NCI-H2171 (cell line): ENCODE measurements around the gene GPR27.

ENCODE experiments used
- DNase-seq: peaks from one replicate; lab custom pipeline; 2025; lab: John Stamatoyannopoulos, UW

GPR27 gene

GRCh38 chr3:71753701-71754609 lies at the start of gene GPR27:
TSS of gene GPR27 (plus strand) at chr3:71753855. CDS start at chr3:71754050, 195 bp downstream.
- no peak for DNase-seq

- no peak for DNase-seq
Observed at GRCh38 chr3:71704915-71705314, 48.7 kb upstream of the GPR27 start.

GRCh38 chr3:71705681-71706080 lies 48.0 kb upstream of the GPR27 start:
- no peak for DNase-seq

GRCh38 chr3:71707595-71707994 lies 46.1 kb upstream of the GPR27 start:
- no peak for DNase-seq

GRCh38 chr3:71708476-71709105 lies 45.1 kb upstream of the GPR27 start:
- no peak for DNase-seq

- DNase-seq = no peak
Observed at GRCh38 chr3:71709908-71710511, 43.6 kb upstream of the GPR27 start.

- DNase-seq = no peak
Observed at GRCh38 chr3:71710906-71711494, 42.7 kb upstream of the GPR27 start.

GRCh38 chr3:71713041-71713440 lies 40.6 kb upstream of the GPR27 start:
- no peak for DNase-seq

- no peak for DNase-seq
Observed at GRCh38 chr3:71714595-71714994, 39.1 kb upstream of the GPR27 start.

- DNase-seq = no peak
Observed at GRCh38 chr3:71718072-71718471, 35.6 kb upstream of the GPR27 start.

- no peak for DNase-seq
Observed at GRCh38 chr3:71721002-71721401, 32.7 kb upstream of the GPR27 start.

GRCh38 chr3:71721651-71722157 lies 32.0 kb upstream of the GPR27 start:
- DNase-seq = no peak

GRCh38 chr3:71722693-71723092 lies 31.0 kb upstream of the GPR27 start:
- DNase-seq = no peak

- DNase-seq = no peak
Observed at GRCh38 chr3:71723452-71724170, 30.0 kb upstream of the GPR27 start.

GRCh38 chr3:71724171-71724453 lies 29.5 kb upstream of the GPR27 start:
- DNase-seq = no peak

- no peak for DNase-seq
Observed at GRCh38 chr3:71724584-71725270, 28.9 kb upstream of the GPR27 start.

- peak; percentile 11 for DNase-seq
Observed at GRCh38 chr3:71725271-71725991, 28.2 kb upstream of the GPR27 start, which contains the start of gene EIF4E3. TSS of gene EIF4E3 (minus strand) at chr3:71725402. CDS start at chr3:71725367, 35 bp downstream.

GRCh38 chr3:71726146-71726545 lies 27.5 kb upstream of the GPR27 start:
- no peak for DNase-seq

GRCh38 chr3:71728632-71729342 lies 24.9 kb upstream of the GPR27 start:
- peak; percentile 82 for DNase-seq

- DNase-seq = no peak
Observed at GRCh38 chr3:71732637-71733036, 21.0 kb upstream of the GPR27 start.
